HEK293 (cell line): ENCODE data around the gene PROSER2.

Experiments
- CTCF ChIA-PET: fragments of 350-600 bp; formaldehyde crosslinking; extraction: SDS; loops from one replicate; lab custom pipeline; 2021; ENCODE audit warnings: antibody characterized with exemption; lab: Yijun Ruan, JAX
- POLR2A ChIA-PET: fragments of 300-600 bp; formaldehyde crosslinking; extraction: SDS; loops from one replicate; lab custom pipeline; 2020; ENCODE audit warnings: antibody characterized with exemption, inconsistent platforms; lab: Yijun Ruan, JAX
- H3K27ac ChIP-seq: fragments of 200-500 bp; sonication (Bioruptor generic); 2 replicates; pipeline ENCODE4 v1.5.1; 2014; ENCODE audit warnings: low read depth, low read length, control low read depth, inconsistent platforms; ENCODE audit errors: extremely low read depth
- H3K36me3 ChIP-seq, 2 experiments: fragments of 200-500 bp in 1 of 2; sonication (Bioruptor generic) in 1 of 2; 1 replicate in 1 of 2; 2 replicates in 1 of 2; pipeline ENCODE4 v1.5.1; 2014 to 2017; ENCODE audit warnings: inconsistent platforms in 2 of 2, low read length in 2 of 2; ENCODE audit not compliant: control insufficient read depth in 2 of 2, insufficient read depth in 1 of 2
- H3K4me1 ChIP-seq: fragments of 200-500 bp; sonication (Bioruptor generic); 2 replicates; pipeline ENCODE4 v1.5.1; 2014; ENCODE audit warnings: mild to moderate bottlenecking, low read length, inconsistent platforms; ENCODE audit not compliant: control insufficient read depth, insufficient read depth
- H3K4me3 ChIP-seq: 2 replicates; pipeline ENCODE4 v1.5.1; 2011; ENCODE audit warnings: low read depth, mild to moderate bottlenecking, control low read depth, low read length, moderate library complexity
- H3K9me3 ChIP-seq: fragments of 200-500 bp; sonication (Bioruptor generic); 2 replicates; pipeline ENCODE4 v1.5.1; 2014; ENCODE audit warnings: low read depth, low read length, inconsistent platforms; ENCODE audit not compliant: control insufficient read depth, insufficient read depth
- KLF16 ChIP-seq: fragments of 450-650 bp; formaldehyde crosslinking; IDR thresholded peaks from 2 replicates; pipeline ENCODE4 v1.5.1; 2017; ENCODE audit warnings: missing biosample characterization, missing genetic modification characterization
- PRDM2 ChIP-seq: fragments of 450-650 bp; formaldehyde crosslinking; IDR thresholded peaks from 2 replicates; pipeline ENCODE4 v1.5.1; 2016; ENCODE audit warnings: missing biosample characterization, missing genetic modification characterization, borderline replicate concordance
- ZBTB6 ChIP-seq: fragments of 450-650 bp; formaldehyde crosslinking; IDR thresholded peaks from 2 replicates; pipeline ENCODE4 v1.5.1; 2017; ENCODE audit warnings: missing biosample characterization, missing genetic modification characterization
- ZNF121 ChIP-seq: fragments of 450-650 bp; formaldehyde crosslinking; IDR thresholded peaks from 2 replicates; pipeline ENCODE4 v1.5.1; 2016; ENCODE audit warnings: missing biosample characterization, missing genetic modification characterization
- ZNF133 ChIP-seq: fragments of 450-650 bp; formaldehyde crosslinking; IDR thresholded peaks from 2 replicates; pipeline ENCODE4 v1.5.1; 2016; ENCODE audit warnings: missing biosample characterization, missing genetic modification characterization
- ZNF280C ChIP-seq: fragments of 450-650 bp; formaldehyde crosslinking; IDR thresholded peaks from 2 replicates; pipeline ENCODE4 v1.5.1; 2016; ENCODE audit warnings: missing biosample characterization, missing genetic modification characterization
- ZNF645 ChIP-seq: fragments of 450-650 bp; formaldehyde crosslinking; IDR thresholded peaks from 2 replicates; pipeline ENCODE4; 2016; ENCODE audit warnings: missing biosample characterization, missing genetic modification characterization
- ZNF701 ChIP-seq: fragments of 450-650 bp; formaldehyde crosslinking; IDR thresholded peaks from 2 replicates; pipeline ENCODE4 v1.5.1; 2016; ENCODE audit warnings: missing biosample characterization, missing genetic modification characterization
- ZSCAN18 ChIP-seq: fragments of 450-650 bp; formaldehyde crosslinking; IDR thresholded peaks from 2 replicates; pipeline ENCODE4 v1.5.1; 2016; ENCODE audit warnings: missing biosample characterization, missing genetic modification characterization

The PROSER2 gene

GRCh38 chr10:11879387-11880094 is 56.4 kb downstream of the PROSER2 start:
- Histone ChIP-seq H3K36me3 (no peaks in the 10 kb centered on the region), H3K4me3 (no peak overlapping the region), H3K9me3 (no peaks in the 10 kb centered on the region), H3K4me1 (no peaks in the 10 kb centered on the region; the same call in 1 of the 2 replicates)
- TF ChIP-seq ZBTB6 (tag by site-specific recombination), result no peak
- no peak for TF ChIP-seq ZNF121 (tag by site-specific recombination)
- TF ChIP-seq PRDM2, result no peak
- TF ChIP-seq, all 188 proteins: peak for 0
- ChIA-PET POLR2A (no interaction called here), CTCF (no interaction called here)
- H3K27ac ChIP-seq, result no peak overlapping the region

GRCh38 chr10:11880151-11881029 is 57.2 kb downstream of the PROSER2 start:
- TF ChIP-seq ZNF701 (tag by site-specific recombination) (no peak), ZNF645 (tag by site-specific recombination) (no peak), ZNF133 (tag by site-specific recombination) (no peak)
- no peaks in the 10 kb centered on the region for H3K36me3 ChIP-seq
- H3K4me3 ChIP-seq, result no peak overlapping the region
- no peaks in the 10 kb centered on the region for H3K4me1 ChIP-seq
- CTCF ChIA-PET, result interaction anchor here (0.6 to 1.8 kb wide), 2 partner anchors 28 to 106 kb away, joined by 3 to 6 read pairs; no protein-coding TSS in a partner anchor
- POLR2A ChIA-PET, result no interaction called here
- no peaks in the 10 kb centered on the region for H3K9me3 ChIP-seq
- H3K27ac ChIP-seq, result no peak overlapping the region

- H3K36me3 ChIP-seq, result no peaks in the 10 kb centered on the region
- H3K4me3 ChIP-seq, result no peak overlapping the region
- ChIA-PET CTCF (interaction anchor here (0.6 to 1.8 kb wide), 4 partner anchors 29 to 106 kb away, joined by 3 to 11 read pairs (median 4); no protein-coding TSS in a partner anchor), POLR2A (interaction anchor here (1.7 kb wide), 1 partner anchor 17 kb away, joined by 6 read pairs; no protein-coding TSS in a partner anchor)
- no peaks in the 10 kb centered on the region for H3K4me1 ChIP-seq
- no peak overlapping the region for H3K27ac ChIP-seq
- H3K9me3 ChIP-seq, result no peaks in the 10 kb centered on the region
- TF ChIP-seq ZSCAN18 (tag by site-specific recombination) (no peak), KLF16 (no peak), ZNF280C (no peak)
Measured at GRCh38 chr10:11881030-11881476, 57.9 kb downstream of the PROSER2 start.
